ENCODE results near the gene FAM241B. TPM values are rescaled to one million over a fixed set of nuclear protein-coding genes. Genes with fewer than 3 reads are reported as not detected.

The FAM241B gene
- polyA plus RNA-seq, 1 experiment = 3.4 TPM

GRCh38 chr10:69641261-69641980, 11.4 kb downstream of the FAM241B start:
- CTCF ChIA-PET = interaction anchor here (0.7 to 12.4 kb wide), 17 partner anchors 9 to 318 kb away, joined by 3 to 268 read pairs (median 4); no protein-coding TSS in a partner anchor
- POLR2A ChIA-PET = no interaction called here
- DNase-seq (ENCODE audit: low read depth) = no peak
- H3K4me3 ChIP-seq (ENCODE audit: low read depth, low read length) = no peak overlapping the region
- no peaks in the 10 kb centered on the region for H3K36me3 ChIP-seq (ENCODE audit: control insufficient read depth, insufficient read depth, low read length)
- H3K27me3 ChIP-seq (ENCODE audit: control insufficient read depth, insufficient read depth, low read length) = peaks cover 2% of the 10 kb centered on the region
- no peak for TF ChIP-seq CTCF (IDR thresholded peaks at IDR 0.05; ENCODE audit: insufficient read depth, low read depth, low read length)

- no peaks in the 10 kb centered on the region for H3K36me3 ChIP-seq (ENCODE audit: control insufficient read depth, insufficient read depth, low read length)
- ChIA-PET CTCF (interaction anchor here (0.9 to 12.4 kb wide), 11 partner anchors 12 to 316 kb away, joined by 3 to 268 read pairs (median 4); no protein-coding TSS in a partner anchor), POLR2A (no interaction called here)
- TF ChIP-seq CTCF (IDR thresholded peaks at IDR 0.05; ENCODE audit: insufficient read depth, low read depth, low read length) = no peak
- H3K27me3 ChIP-seq (ENCODE audit: control insufficient read depth, insufficient read depth, low read length) = peaks cover 4% of the 10 kb centered on the region
- no peak overlapping the region for H3K4me3 ChIP-seq (ENCODE audit: low read depth, low read length)
- DNase-seq (ENCODE audit: low read depth) = no peak
Measured at GRCh38 chr10:69642747-69643146, 12.7 kb downstream of the FAM241B start.

- no peaks in the 10 kb centered on the region for H3K36me3 ChIP-seq (ENCODE audit: control insufficient read depth, insufficient read depth, low read length)
- ChIA-PET POLR2A (no interaction called here), CTCF (interaction anchor here (0.6 to 12.4 kb wide), 43 partner anchors 8 to 315 kb away, joined by 3 to 268 read pairs (median 4); partner anchors contain the start of genes COL13A1 and FAM241B)
- H3K27me3 ChIP-seq (ENCODE audit: control insufficient read depth, insufficient read depth, low read length) = peaks cover 4% of the 10 kb centered on the region
- H3K4me3 ChIP-seq (ENCODE audit: low read depth, low read length) = no peak overlapping the region
- DNase-seq (ENCODE audit: low read depth) = no peak
- TF ChIP-seq CTCF (IDR thresholded peaks at IDR 0.05; ENCODE audit: insufficient read depth, low read depth, low read length) = no peak
Measured at GRCh38 chr10:69643779-69644657, 14.0 kb downstream of the FAM241B start.

GRCh38 chr10:69644658-69645295, 14.7 kb downstream of the FAM241B start:
- peaks cover 6% of the 10 kb centered on the region for H3K27me3 ChIP-seq (ENCODE audit: control insufficient read depth, insufficient read depth, low read length)
- POLR2A ChIA-PET = no interaction called here

More at GRCh38 chr10:69644658-69645295, 14.7 kb downstream of the FAM241B start:
- Histone ChIP-seq H3K4me3 (ENCODE audit: low read depth, low read length) (no peak overlapping the region), H3K36me3 (ENCODE audit: control insufficient read depth, insufficient read depth, low read length) (no peaks in the 10 kb centered on the region)
- TF ChIP-seq CTCF (IDR thresholded peaks at IDR 0.05; ENCODE audit: insufficient read depth, low read depth, low read length) = peak; percentile 81
- DNase-seq (ENCODE audit: low read depth) = no peak
- CTCF ChIA-PET = interaction anchor here (0.6 to 12.4 kb wide), 38 partner anchors 8 to 314 kb away, joined by 3 to 268 read pairs (median 4); partner anchors contain the start of gene COL13A1

All from BJ (cell line).